H1 (cell line): ENCODE data around the gene NFIA. TPM values are rescaled to one million over a fixed set of nuclear protein-coding genes. Genes with fewer than 3 reads are reported as not detected.

ENCODE experiments used
- CTCF ChIA-PET: fragments of 300-600 bp; sonication (Branson Sonifier 250); formaldehyde crosslinking; loops from one replicate; lab custom pipeline; 2021; ENCODE audit not compliant: partially characterized antibody; lab: Charles Lee
- POLR2A ChIA-PET: fragments of 300-600 bp; sonication (Branson Sonifier 250); formaldehyde crosslinking; loops from one replicate; lab custom pipeline; 2021; ENCODE audit warnings: inconsistent platforms; ENCODE audit not compliant: partially characterized antibody; lab: Charles Lee
- DNase-seq, 2 experiments: peaks; one replicate each; pipeline versions ENCODE4 v3.0.0 to v3.0.0-alpha.2; 2010 to 2022; ENCODE audit warnings: low spot score in 2 of 2, low read depth in 1 of 2, mixed read lengths in 1 of 2
- FAIRE-seq: peaks from 2 replicates; lab custom pipeline; 2011; peaks lifted over from hg19 to GRCh38; lab: Jason Lieb, UNC
- H2AFZ ChIP-seq: 2 replicates; pipeline ENCODE4 v1.8.1; 2012; ENCODE audit warnings: low read length, inconsistent platforms
- H2AK5ac ChIP-seq: 2 replicates; pipeline ENCODE4 v1.6.1; 2013; ENCODE audit warnings: low read depth, low read length
- H2BK120ac ChIP-seq: replicated peaks from 2 replicates; pipeline ENCODE3; 2013; ENCODE audit warnings: low read depth, low read length, inconsistent platforms
- H2BK12ac ChIP-seq: 2 replicates; pipeline ENCODE4 v1.6.1; 2013; ENCODE audit warnings: low read depth, low read length
- H2BK15ac ChIP-seq: 2 replicates; pipeline ENCODE4 v1.6.1; 2013; ENCODE audit warnings: low read length
- H2BK20ac ChIP-seq: 2 replicates; pipeline ENCODE4 v1.6.1; 2013; ENCODE audit warnings: low read length
- H2BK5ac ChIP-seq: 2 replicates; pipeline ENCODE4 v1.6.1; 2013; ENCODE audit warnings: low read depth, low read length
- H3K14ac ChIP-seq: 2 replicates; pipeline ENCODE4 v1.6.1; 2013; ENCODE audit warnings: inconsistent platforms; ENCODE audit not compliant: insufficient read length
- H3K18ac ChIP-seq: 2 replicates; pipeline ENCODE4 v1.6.1; 2013; ENCODE audit warnings: low read length; ENCODE audit errors: extremely low read depth
- H3K23ac ChIP-seq: 2 replicates; pipeline ENCODE4 v1.6.1; 2013; ENCODE audit warnings: inconsistent platforms; ENCODE audit not compliant: insufficient read length
- H3K23me2 ChIP-seq: 2 replicates; pipeline ENCODE4 v1.6.1; 2013; ENCODE audit warnings: low read depth, low read length
- H3K27ac ChIP-seq: 2 replicates; pipeline ENCODE4 v1.6.1; 2011; ENCODE audit warnings: low read depth, low read length, inconsistent platforms
- H3K27me3 ChIP-seq, 4 experiments: replicated peaks in 1 of 4; 1 replicate in 1 of 4; 2 replicates in 3 of 4; pipeline versions ENCODE4 v1.6.1 to v1.8.1; 2011 to 2013; ENCODE audit warnings: low read length in 3 of 4, mild to moderate bottlenecking in 3 of 4, inconsistent platforms in 2 of 4, mixed read lengths in 2 of 4, moderate library complexity in 1 of 4; ENCODE audit not compliant: control insufficient read depth in 3 of 4, insufficient read depth in 3 of 4; ENCODE audit errors: extremely low read depth in 1 of 4
- H3K36me3 ChIP-seq, 4 experiments: 2 replicates each; pipeline versions ENCODE4 v1.6.1 to v1.8.1; 2011 to 2013; ENCODE audit warnings: mild to moderate bottlenecking in 4 of 4, low read length in 3 of 4, moderate library complexity in 2 of 4, control low read depth in 1 of 4, inconsistent platforms in 1 of 4; ENCODE audit not compliant: insufficient read depth in 4 of 4, control insufficient read depth in 2 of 4
- H3K4ac ChIP-seq: replicated peaks from 2 replicates; pipeline ENCODE3; 2013; ENCODE audit warnings: low read length, low read depth, mixed read lengths, inconsistent platforms; ENCODE audit not compliant: insufficient read length
- H3K4me1 ChIP-seq, 4 experiments: replicated peaks in 1 of 4; 1 replicate in 1 of 4; 2 replicates in 3 of 4; pipeline versions ENCODE4 v1.6.1 to v1.8.1; 2011 to 2013; ENCODE audit warnings: low read length in 3 of 4, inconsistent platforms in 2 of 4, mixed read lengths in 1 of 4; ENCODE audit not compliant: insufficient read depth in 4 of 4, control insufficient read depth in 3 of 4
- H3K4me2 ChIP-seq, 2 experiments: 2 replicates each; pipeline versions ENCODE4 v1.6.1 to v1.8.1; 2011 to 2013; ENCODE audit warnings: low read depth in 2 of 2, low read length in 2 of 2, control low read depth in 1 of 2, inconsistent platforms in 1 of 2, mild to moderate bottlenecking in 1 of 2; ENCODE audit not compliant: insufficient read depth in 1 of 2
- H3K4me3 ChIP-seq, 4 experiments: fragments of 200-600, 300-600 bp in 1 of 4; sonication (generic), shearing (Covaris generic), sonication (Bioruptor Twin) in 1 of 4; 2 replicates each; pipeline versions ENCODE4 v1.5.1 to v1.8.1; 2011 to 2016; ENCODE audit warnings: low read length in 4 of 4, low read depth in 3 of 4, control low read depth in 2 of 4, inconsistent platforms in 2 of 4, mild to moderate bottlenecking in 2 of 4, mixed read lengths in 1 of 4, moderate library complexity in 1 of 4; ENCODE audit not compliant: insufficient read depth in 2 of 4; ENCODE audit errors: extremely low read depth in 1 of 4
- H3K56ac ChIP-seq: replicated peaks from 2 replicates; pipeline ENCODE3; 2013; ENCODE audit warnings: low read depth, mild to moderate bottlenecking, mixed read lengths, low read length, inconsistent platforms; ENCODE audit not compliant: insufficient read length
- H3K79me1 ChIP-seq: 2 replicates; pipeline ENCODE4 v1.6.1; 2013; ENCODE audit warnings: low read depth, low read length, control low read depth
- H3K79me2 ChIP-seq, 2 experiments: 2 replicates each; pipeline versions ENCODE4 v1.6.1 to v1.8.1; 2012 to 2013; ENCODE audit warnings: low read length in 2 of 2, mild to moderate bottlenecking in 2 of 2, inconsistent platforms in 1 of 2; ENCODE audit not compliant: insufficient read depth in 2 of 2, control insufficient read depth in 1 of 2
- H3K9ac ChIP-seq, 4 experiments: replicated peaks in 1 of 4; 1 replicate in 1 of 4; 2 replicates in 3 of 4; pipeline versions ENCODE4 v1.6.1 to v1.8.1; 2011 to 2013; ENCODE audit warnings: low read depth in 3 of 4, low read length in 3 of 4, control low read depth in 2 of 4, mild to moderate bottlenecking in 2 of 4, moderate library complexity in 2 of 4, inconsistent platforms in 1 of 4; ENCODE audit errors: extremely low read depth in 1 of 4
- H3K9me3 ChIP-seq, 2 experiments: 2 replicates each; pipeline versions ENCODE4 v1.6.1 to v1.8.1; 2012 to 2013; ENCODE audit warnings: mild to moderate bottlenecking in 2 of 2, moderate library complexity in 2 of 2, control low read depth in 1 of 2, inconsistent platforms in 1 of 2, low read depth in 1 of 2, low read length in 1 of 2, mixed read lengths in 1 of 2; ENCODE audit not compliant: insufficient read depth in 2 of 2
- H4K20me1 ChIP-seq, 2 experiments: replicated peaks in 1 of 2; 2 replicates each; pipeline versions ENCODE3 to v1.8.1; 2011 to 2013; ENCODE audit warnings: inconsistent platforms in 2 of 2, low read length in 2 of 2, mild to moderate bottlenecking in 1 of 2; ENCODE audit not compliant: insufficient read depth in 2 of 2, control insufficient read depth in 1 of 2
- H4K5ac ChIP-seq: 2 replicates; pipeline ENCODE4 v1.6.1; 2013; ENCODE audit warnings: low read length, low read depth, mixed read lengths, inconsistent platforms; ENCODE audit not compliant: insufficient read length
- H4K8ac ChIP-seq: 2 replicates; pipeline ENCODE4 v1.8.0; 2013; ENCODE audit warnings: mild to moderate bottlenecking, moderate library complexity, low read length, inconsistent platforms; ENCODE audit not compliant: insufficient read depth; ENCODE audit errors: extremely low read depth
- H4K91ac ChIP-seq: replicated peaks from 2 replicates; pipeline ENCODE3; 2013; ENCODE audit warnings: low read length, mixed read lengths, inconsistent platforms; ENCODE audit not compliant: insufficient read length
- KDM1A ChIP-seq: fragments of 200-600, 300-600 bp; sonication (generic); IDR thresholded peaks from 2 replicates; pipeline ENCODE4 v1.7.1; 2016; ENCODE audit warnings: mild to moderate bottlenecking, low read length, borderline replicate concordance
- KDM4A ChIP-seq: IDR thresholded peaks from one replicate; pipeline ENCODE4 v1.7.1; 2012; ENCODE audit warnings: low read depth, mild to moderate bottlenecking, moderate library complexity, low read length, inconsistent platforms; ENCODE audit not compliant: severe bottlenecking
- POU5F1 ChIP-seq: IDR thresholded peaks from 2 replicates; pipeline ENCODE4 v1.6.1; 2011; ENCODE audit warnings: low read depth, mild to moderate bottlenecking, low read length, moderate library complexity
- RXRA ChIP-seq: IDR thresholded peaks from 2 replicates; pipeline ENCODE4 v1.6.1; 2011; ENCODE audit warnings: low read depth, mild to moderate bottlenecking, low read length, moderate library complexity; ENCODE audit not compliant: insufficient read depth
- SAP30 ChIP-seq: fragments of 300-600 bp; sonication (generic); IDR thresholded peaks from 2 replicates; pipeline ENCODE4 v1.7.1; 2012; ENCODE audit warnings: low read length, moderate library complexity, mild to moderate bottlenecking, inconsistent platforms; ENCODE audit not compliant: insufficient read depth, insufficient replicate concordance
- SIRT6 ChIP-seq: IDR thresholded peaks from one replicate; pipeline ENCODE4 v1.7.1; 2012; ENCODE audit warnings: low read length, inconsistent platforms
- SIX5 ChIP-seq: IDR thresholded peaks from 2 replicates; pipeline ENCODE4 v1.6.1; 2011; ENCODE audit warnings: mild to moderate bottlenecking, low read depth, low read length
- WGBS, 2 experiments: shearing (Covaris generic) in 1 of 2; methylation state at CpG; one replicate each; pipeline versions ENCODE4 v1.1.6 to v1.1.7; 2013 to 2015; ENCODE audit warnings: low lambda C conversion rate in 2 of 2, mixed read lengths in 2 of 2, inconsistent platforms in 1 of 2, low coverage in 1 of 2, missing lambda C conversion rate in 1 of 2; ENCODE audit not compliant: insufficient replicate concordance in 2 of 2, insufficient coverage in 1 of 2, insufficient read length in 1 of 2; ENCODE audit errors: extremely low coverage in 1 of 2, missing lambda C conversion rate in 1 of 2; 5-methylcytosine and 5-hydroxymethylcytosine counted together
- polyA plus RNA-seq, 7 experiments: library from polyadenylated mRNA; depleted of rRNA in 3 of 7; stranded (reverse) in 5 of 7; unstranded in 2 of 7; fragments of >200 nt in 5 of 7; fragments of 200-250 nt in 2 of 7; gene quantifications; 1 replicate in 5 of 7; 2 replicates in 1 of 7; 4 replicates in 1 of 7; pipeline versions ENCODE4 v1.2.1 to v1.2.3, GENCODE V29; 2011 to 2013; ENCODE audit warnings: missing spikeins in 2 of 7, mixed read lengths in 2 of 7
- total RNA-seq: library from RNA; stranded (reverse); fragmentation: NEBNext Ultra II Directional; extraction: Animal tissue kit (Norgen Biotek cat#: 25700); gene quantifications from 2 replicates; pipeline ENCODE4 v1.2.1, GENCODE V29; 2021

Gene NFIA
- total and polyA plus RNA-seq, 2 of the 8 experiments (the other 6 are each of a cell fraction or from before 2014, with no cell fraction given), result 1.8 to 2.3 TPM

GRCh38 chr1:61114178-61114870 is 32.0 kb downstream of the NFIA start:
- Histone ChIP-seq H3K4me1 (peaks cover 0 to 7% (median 0%) of the 10 kb centered on the region in 4 experiments; a peak in 1 of 7 replicates), H3K79me1 (no peaks in the 10 kb centered on the region), H2BK20ac (no peak overlapping the region), H2BK120ac (no peak overlapping the region), H3K79me2 (no peaks in the 10 kb centered on the region), H3K14ac (no peak overlapping the region), H3K23me2 (no peaks in the 10 kb centered on the region), H3K4ac (no peak overlapping the region), H3K36me3 (no peaks in the 10 kb centered on the region), H4K91ac (no peak overlapping the region), H2AFZ (no peak overlapping the region), H2AK5ac (no peak overlapping the region), H3K18ac (no peak overlapping the region), H3K4me2 (no peak overlapping the region), H3K27ac (no peak overlapping the region), H3K27me3 (no peaks in the 10 kb centered on the region), H4K5ac (no peak overlapping the region), H2BK5ac (no peak overlapping the region), H3K23ac (no peak overlapping the region), H4K20me1 (no peaks in the 10 kb centered on the region), H2BK12ac (no peak overlapping the region), H2BK15ac (no peak overlapping the region), H3K56ac (no peak overlapping the region), H3K9ac (no peak overlapping the region), H4K8ac (no peak overlapping the region), H3K9me3 (no peaks in the 10 kb centered on the region), H3K4me3 (no peak overlapping the region)
- DNase-seq (no peak), FAIRE-seq (no peak)
- ChIA-PET POLR2A (no interaction called here), CTCF (interaction anchor here (1.2 kb wide), 1 partner anchor 349 kb away, joined by 3 read pairs; no protein-coding TSS in a partner anchor)
- 95% methylated on average over 3 of the region's 3 CpGs; no CpG with 5 or more reads in 1 of the 2 experiments for WGBS, 2 experiments
- no peak for TF ChIP-seq KDM4A
- TF ChIP-seq SIX5, result no peak
- no peak for TF ChIP-seq SAP30
- peak; percentile 58; the same call in 1 of the 2 replicates for TF ChIP-seq KDM1A
- no peak for TF ChIP-seq POU5F1
- TF ChIP-seq SIRT6, result no peak
- no peak for TF ChIP-seq RXRA
